Gastroesophageal sphincter (tissue), 3 donors: ENCODE results near the gene KCNE1.
"Not testable (repeated sequence)": the region's sequence is repeated elsewhere in the genome, so short reads cannot be mapped to it uniquely, and the experiment has no call there.

ENCODE experiments used
- POLR2AphosphoS5 ChIP-seq: sonication (generic); formaldehyde crosslinking; IDR thresholded peaks from one replicate; pipeline ENCODE4 v1.6.1; 2017; ENCODE audit warnings: antibody characterized with exemption
- TF ChIP-seq, protein P1 (sequence below), 4 experiments: fragments of 200-600 bp in 2 of 4; fragments of 450-650 bp in 2 of 4; sonication (generic) in 1 of 4; IDR thresholded peaks; one replicate each; pipeline ENCODE4 v1.5.1; 2017 to 2019; ENCODE audit warnings: antibody characterized with exemption in 4 of 4, mild to moderate bottlenecking in 2 of 4, moderate library complexity in 2 of 4

DNA sequence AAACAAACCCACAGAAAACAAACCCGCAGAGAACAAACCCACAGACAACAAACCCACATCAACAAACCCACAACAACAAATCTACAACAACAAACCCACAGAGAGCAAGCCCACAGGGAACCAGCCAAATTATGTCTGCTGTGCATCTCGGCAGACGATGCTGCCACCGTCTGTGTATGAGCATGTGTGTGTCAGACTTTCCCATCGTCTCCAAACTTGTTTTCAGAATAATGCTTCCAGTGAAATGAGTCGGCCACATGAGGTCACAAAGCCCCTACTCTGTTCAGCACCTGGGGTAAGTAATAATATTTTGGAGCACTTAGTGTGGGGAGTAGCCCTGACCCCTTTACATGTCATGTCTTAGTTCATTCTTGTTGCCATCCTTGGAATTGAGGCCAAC is 105.9 kb downstream of the KCNE1 start:
- TF ChIP-seq, protein P1, sequence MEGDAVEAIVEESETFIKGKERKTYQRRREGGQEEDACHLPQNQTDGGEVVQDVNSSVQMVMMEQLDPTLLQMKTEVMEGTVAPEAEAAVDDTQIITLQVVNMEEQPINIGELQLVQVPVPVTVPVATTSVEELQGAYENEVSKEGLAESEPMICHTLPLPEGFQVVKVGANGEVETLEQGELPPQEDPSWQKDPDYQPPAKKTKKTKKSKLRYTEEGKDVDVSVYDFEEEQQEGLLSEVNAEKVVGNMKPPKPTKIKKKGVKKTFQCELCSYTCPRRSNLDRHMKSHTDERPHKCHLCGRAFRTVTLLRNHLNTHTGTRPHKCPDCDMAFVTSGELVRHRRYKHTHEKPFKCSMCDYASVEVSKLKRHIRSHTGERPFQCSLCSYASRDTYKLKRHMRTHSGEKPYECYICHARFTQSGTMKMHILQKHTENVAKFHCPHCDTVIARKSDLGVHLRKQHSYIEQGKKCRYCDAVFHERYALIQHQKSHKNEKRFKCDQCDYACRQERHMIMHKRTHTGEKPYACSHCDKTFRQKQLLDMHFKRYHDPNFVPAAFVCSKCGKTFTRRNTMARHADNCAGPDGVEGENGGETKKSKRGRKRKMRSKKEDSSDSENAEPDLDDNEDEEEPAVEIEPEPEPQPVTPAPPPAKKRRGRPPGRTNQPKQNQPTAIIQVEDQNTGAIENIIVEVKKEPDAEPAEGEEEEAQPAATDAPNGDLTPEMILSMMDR (IDR thresholded peaks at IDR 0.05): not testable (repeated sequence)
- not testable (repeated sequence) for TF ChIP-seq POLR2AphosphoS5
